ENCODE measurements around the gene DPEP2NB.
A peak's percentile ranks its signal among the peaks of the same experiment; 100 is the strongest.
"Not testable (repeated sequence)": the region's sequence is repeated elsewhere in the genome, so short reads cannot be mapped to it uniquely, and the experiment has no call there.

Gene DPEP2NB

GRCh38 chr16:68040506-68041288 is 25.0 kb upstream of the DPEP2NB start:
- Histone ChIP-seq H3K9ac (ENCODE audit: low read length in 5 of 5) (peak overlapping the region in 1 of 5 donors; percentile 45), H3K9me3 (ENCODE audit: control insufficient read depth in 5 of 5, low read length in 5 of 5) (no peaks in the 10 kb centered on the region), H3K27ac (ENCODE audit: low read depth, low read length) (no peak overlapping the region)

GRCh38 chr16:68037841-68038597 is 22.3 kb upstream of the DPEP2NB start:
- Histone ChIP-seq H3K9me3 (ENCODE audit: control insufficient read depth in 5 of 5, low read length in 5 of 5) (no peaks in the 10 kb centered on the region), H3K4me3 (ENCODE audit: low read depth in 1 of 5, low read length in 5 of 5) (no peak overlapping the region), H3K4me1 (ENCODE audit: control insufficient read depth in 5 of 5, insufficient read depth in 5 of 5, low read length in 5 of 5) (peaks cover 0 to 3% (median 2%) of the 10 kb centered on the region in 5 donors), H3K36me3 (ENCODE audit: control insufficient read depth in 5 of 5, insufficient read depth in 5 of 5, low read length in 5 of 5) (peaks cover 0 to 2% (median 0%) of the 10 kb centered on the region in 5 donors), H3K27ac (ENCODE audit: low read depth, low read length) (no peak overlapping the region), H3K9ac (ENCODE audit: low read length in 5 of 5) (peak overlapping the region in 2 of 5 donors; percentile 25 to 39), H3K27me3 (ENCODE audit: control insufficient read depth in 5 of 5, insufficient read depth in 4 of 5, low read length in 5 of 5) (no peaks in the 10 kb centered on the region)

More at GRCh38 chr16:68040506-68041288, 25.0 kb upstream of the DPEP2NB start:
- no peak overlapping the region for H3K4me3 ChIP-seq (ENCODE audit: low read depth in 1 of 5, low read length in 5 of 5)
- H3K27me3 ChIP-seq (ENCODE audit: control insufficient read depth in 5 of 5, insufficient read depth in 4 of 5, low read length in 5 of 5): no peaks in the 10 kb centered on the region
- H3K4me1 ChIP-seq (ENCODE audit: control insufficient read depth in 5 of 5, insufficient read depth in 5 of 5, low read length in 5 of 5): peaks cover 0 to 3% (median 2%) of the 10 kb centered on the region in 5 donors
- H3K36me3 ChIP-seq (ENCODE audit: control insufficient read depth in 5 of 5, insufficient read depth in 5 of 5, low read length in 5 of 5): peaks cover 0 to 3% (median 0%) of the 10 kb centered on the region in 5 donors

- Histone ChIP-seq H3K36me3 (ENCODE audit: control insufficient read depth in 5 of 5, insufficient read depth in 5 of 5, low read length in 5 of 5) (peaks cover 0 to 2% (median 0%) of the 10 kb centered on the region in 5 donors), H3K9ac (ENCODE audit: low read length in 5 of 5) (no peak overlapping the region), H3K9me3 (ENCODE audit: control insufficient read depth in 5 of 5, low read length in 5 of 5) (no peaks in the 10 kb centered on the region), H3K4me1 (ENCODE audit: control insufficient read depth in 5 of 5, insufficient read depth in 5 of 5, low read length in 5 of 5) (peaks cover 0 to 4% (median 0%) of the 10 kb centered on the region in 5 donors), H3K4me3 (ENCODE audit: low read depth in 1 of 5, low read length in 5 of 5) (no peak overlapping the region), H3K27me3 (ENCODE audit: control insufficient read depth in 5 of 5, insufficient read depth in 4 of 5, low read length in 5 of 5) (no peaks in the 10 kb centered on the region), H3K27ac (ENCODE audit: low read depth, low read length) (no peak overlapping the region)
Measured at GRCh38 chr16:68035227-68035626, 19.5 kb upstream of the DPEP2NB start.

- Histone ChIP-seq H3K9ac (ENCODE audit: low read length in 5 of 5) (no peak overlapping the region), H3K27me3 (ENCODE audit: control insufficient read depth in 5 of 5, insufficient read depth in 4 of 5, low read length in 5 of 5) (no peaks in the 10 kb centered on the region), H3K4me1 (ENCODE audit: control insufficient read depth in 5 of 5, insufficient read depth in 5 of 5, low read length in 5 of 5) (peaks cover 0 to 6% (median 0%) of the 10 kb centered on the region in 5 donors), H3K9me3 (ENCODE audit: control insufficient read depth in 5 of 5, low read length in 5 of 5) (no peaks in the 10 kb centered on the region), H3K4me3 (ENCODE audit: low read depth in 1 of 5, low read length in 5 of 5) (no peak overlapping the region), H3K36me3 (ENCODE audit: control insufficient read depth in 5 of 5, insufficient read depth in 5 of 5, low read length in 5 of 5) (peaks cover 0 to 7% (median 0%) of the 10 kb centered on the region in 5 donors), H3K27ac (ENCODE audit: low read depth, low read length) (no peak overlapping the region)
Measured at GRCh38 chr16:68033101-68033500, 17.4 kb upstream of the DPEP2NB start.

GRCh38 chr16:68031951-68032350 is 16.2 kb upstream of the DPEP2NB start:
- Histone ChIP-seq H3K4me1 (ENCODE audit: control insufficient read depth in 5 of 5, insufficient read depth in 5 of 5, low read length in 5 of 5) (peaks cover 0 to 7% (median 0%) of the 10 kb centered on the region in 5 donors), H3K9me3 (ENCODE audit: control insufficient read depth in 5 of 5, low read length in 5 of 5) (no peaks in the 10 kb centered on the region), H3K27me3 (ENCODE audit: control insufficient read depth in 5 of 5, insufficient read depth in 4 of 5, low read length in 5 of 5) (no peaks in the 10 kb centered on the region), H3K27ac (ENCODE audit: low read depth, low read length) (no peak overlapping the region), H3K4me3 (ENCODE audit: low read depth in 1 of 5, low read length in 5 of 5) (no peak overlapping the region), H3K36me3 (ENCODE audit: control insufficient read depth in 5 of 5, insufficient read depth in 5 of 5, low read length in 5 of 5) (peaks cover 0 to 14% (median 0%) of the 10 kb centered on the region in 5 donors), H3K9ac (ENCODE audit: low read length in 5 of 5) (no peak overlapping the region)

GRCh38 chr16:68030108-68030507 is 14.4 kb upstream of the DPEP2NB start:
- H3K27me3 ChIP-seq (ENCODE audit: control insufficient read depth in 5 of 5, insufficient read depth in 4 of 5, low read length in 5 of 5); H3K9ac ChIP-seq (ENCODE audit: low read length in 5 of 5); H3K27ac ChIP-seq (ENCODE audit: low read depth, low read length); H3K4me3 ChIP-seq (ENCODE audit: low read depth in 1 of 5, low read length in 5 of 5); H3K9me3 ChIP-seq (ENCODE audit: control insufficient read depth in 5 of 5, low read length in 5 of 5): not testable (repeated sequence)
- Histone ChIP-seq H3K36me3 (ENCODE audit: control insufficient read depth in 5 of 5, insufficient read depth in 5 of 5, low read length in 5 of 5) (peaks cover 0 to 14% (median 0%) of the 10 kb centered on the region in 5 donors), H3K4me1 (ENCODE audit: control insufficient read depth in 5 of 5, insufficient read depth in 5 of 5, low read length in 5 of 5) (peaks cover 0 to 10% (median 0%) of the 10 kb centered on the region in 5 donors)

GRCh38 chr16:68028996-68029395 is 13.3 kb upstream of the DPEP2NB start:
- Histone ChIP-seq H3K36me3 (ENCODE audit: control insufficient read depth in 5 of 5, insufficient read depth in 5 of 5, low read length in 5 of 5) (peaks cover 0 to 14% (median 0%) of the 10 kb centered on the region in 5 donors), H3K9ac (ENCODE audit: low read length in 5 of 5) (no peak overlapping the region), H3K4me3 (ENCODE audit: low read depth in 1 of 5, low read length in 5 of 5) (no peak overlapping the region), H3K4me1 (ENCODE audit: control insufficient read depth in 5 of 5, insufficient read depth in 5 of 5, low read length in 5 of 5) (peaks cover 0 to 14% (median 3%) of the 10 kb centered on the region in 5 donors), H3K27me3 (ENCODE audit: control insufficient read depth in 5 of 5, insufficient read depth in 4 of 5, low read length in 5 of 5) (no peaks in the 10 kb centered on the region), H3K27ac (ENCODE audit: low read depth, low read length) (no peak overlapping the region), H3K9me3 (ENCODE audit: control insufficient read depth in 5 of 5, low read length in 5 of 5) (no peaks in the 10 kb centered on the region)

GRCh38 chr16:68022728-68023537 is 7.2 kb upstream of the DPEP2NB start, which contains the start of the genes DDX28 and DUS2:
DDX28 (minus strand) TSS chr16:68023232; CDS start chr16:68023202, 30 bp downstream.
DUS2 (plus strand) TSS chr16:68023284; CDS start chr16:68038024, 14,740 bp downstream.
- H3K9ac ChIP-seq (ENCODE audit: low read length in 5 of 5): peak within 1 kb of the TSS; percentile 86 to 100 (median 98)
- H3K27ac ChIP-seq (ENCODE audit: low read depth, low read length): peak within 1 kb of the TSS; percentile 79
- H3K4me3 ChIP-seq (ENCODE audit: low read depth in 1 of 5, low read length in 5 of 5): peak within 1 kb of the TSS; percentile 85 to 100 (median 97)
- H3K9me3 ChIP-seq (ENCODE audit: control insufficient read depth in 5 of 5, low read length in 5 of 5): no peaks in the 10 kb centered on the region
- peaks cover 9 to 33% (median 27%) of the 10 kb centered on the region in 5 donors for H3K4me1 ChIP-seq (ENCODE audit: control insufficient read depth in 5 of 5, insufficient read depth in 5 of 5, low read length in 5 of 5)
- H3K36me3 ChIP-seq (ENCODE audit: control insufficient read depth in 5 of 5, insufficient read depth in 5 of 5, low read length in 5 of 5): peaks cover 0 to 16% (median 10%) of the 10 kb centered on the region in 5 donors
- no peaks in the 10 kb centered on the region for H3K27me3 ChIP-seq (ENCODE audit: control insufficient read depth in 5 of 5, insufficient read depth in 4 of 5, low read length in 5 of 5)

GRCh38 chr16:68022278-68022727 is 6.6 kb upstream of the DPEP2NB start:
- H3K36me3 ChIP-seq (ENCODE audit: control insufficient read depth in 5 of 5, insufficient read depth in 5 of 5, low read length in 5 of 5): peaks cover 0 to 10% (median 9%) of the 10 kb centered on the region in 5 donors
- H3K4me3 ChIP-seq (ENCODE audit: low read depth in 1 of 5, low read length in 5 of 5): peak overlapping the region; percentile 75 to 100 (median 97)
- no peaks in the 10 kb centered on the region for H3K27me3 ChIP-seq (ENCODE audit: control insufficient read depth in 5 of 5, insufficient read depth in 4 of 5, low read length in 5 of 5)
- H3K27ac ChIP-seq (ENCODE audit: low read depth, low read length): peak overlapping the region; percentile 79
- H3K9ac ChIP-seq (ENCODE audit: low read length in 5 of 5): peak overlapping the region; percentile 63 to 100 (median 92)
- peaks cover 9 to 33% (median 27%) of the 10 kb centered on the region in 5 donors for H3K4me1 ChIP-seq (ENCODE audit: control insufficient read depth in 5 of 5, insufficient read depth in 5 of 5, low read length in 5 of 5)
- no peaks in the 10 kb centered on the region for H3K9me3 ChIP-seq (ENCODE audit: control insufficient read depth in 5 of 5, low read length in 5 of 5)
